NCI-H2081 (cell line): Measurements from ENCODE around the gene PTPN2.
"Not testable (repeated sequence)": the region's sequence is repeated elsewhere in the genome, so short reads cannot be mapped to it uniquely, and the experiment has no call there.

Experiments used
- DNase-seq, 2 experiments: peaks; one replicate each; lab custom pipeline; 2025; lab: John Stamatoyannopoulos, UW

The PTPN2 gene

DNA sequence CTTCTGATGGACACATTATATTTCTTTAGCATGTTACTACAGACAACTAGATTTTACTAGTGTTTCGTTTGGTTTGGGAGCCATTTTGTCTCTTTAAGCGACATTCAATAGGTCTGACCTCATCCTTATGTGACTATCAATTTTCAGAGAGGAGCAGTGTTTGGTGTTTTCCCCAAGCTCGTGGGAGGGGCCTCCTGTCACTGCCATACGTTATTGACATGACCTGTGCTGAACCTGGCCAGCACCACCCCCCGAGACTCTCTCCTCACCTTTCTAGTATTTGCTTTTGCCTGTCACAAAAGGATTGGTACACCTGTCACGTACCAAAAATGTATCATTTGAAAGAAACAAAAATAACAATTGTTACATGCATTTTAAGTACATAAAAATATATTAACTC, 111.9 kb downstream of the PTPN2 start:
- DNase-seq: no peak

DNA sequence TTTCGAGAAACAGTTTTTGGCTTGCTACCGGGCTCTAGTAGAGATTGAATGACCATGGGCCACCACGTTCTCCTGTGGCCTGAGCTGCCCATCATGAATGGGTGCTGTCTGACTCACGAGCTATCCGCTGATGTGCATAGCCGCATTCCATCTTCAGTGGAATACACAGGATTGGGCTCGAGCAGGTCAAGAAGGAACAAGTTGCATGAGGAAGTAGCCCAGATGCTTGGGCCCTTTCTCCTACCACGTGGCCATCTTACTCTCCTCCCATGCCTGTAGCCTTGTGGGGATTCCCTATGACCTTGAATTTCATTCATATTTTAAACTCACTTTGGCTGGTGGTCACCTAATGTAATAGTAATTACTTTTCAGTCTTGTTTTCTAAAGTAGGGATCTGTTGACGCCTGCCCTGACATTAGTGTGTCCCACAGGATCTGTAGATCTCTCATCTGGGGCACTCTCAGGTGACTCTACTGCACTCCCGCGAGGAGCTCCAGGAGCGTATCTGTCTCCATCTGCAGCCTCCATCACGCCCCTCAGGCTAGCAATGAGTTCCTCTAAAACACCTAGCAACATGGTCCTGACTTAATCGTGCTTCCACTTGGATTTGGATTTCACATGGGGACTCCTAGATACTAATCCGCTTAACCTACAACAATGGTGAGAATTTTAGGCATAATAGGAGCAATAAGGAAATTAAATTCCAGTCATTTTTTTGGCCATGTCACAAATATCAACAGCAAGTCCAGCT, 113.4 kb downstream of the PTPN2 start:
- no peak for DNase-seq

DNA sequence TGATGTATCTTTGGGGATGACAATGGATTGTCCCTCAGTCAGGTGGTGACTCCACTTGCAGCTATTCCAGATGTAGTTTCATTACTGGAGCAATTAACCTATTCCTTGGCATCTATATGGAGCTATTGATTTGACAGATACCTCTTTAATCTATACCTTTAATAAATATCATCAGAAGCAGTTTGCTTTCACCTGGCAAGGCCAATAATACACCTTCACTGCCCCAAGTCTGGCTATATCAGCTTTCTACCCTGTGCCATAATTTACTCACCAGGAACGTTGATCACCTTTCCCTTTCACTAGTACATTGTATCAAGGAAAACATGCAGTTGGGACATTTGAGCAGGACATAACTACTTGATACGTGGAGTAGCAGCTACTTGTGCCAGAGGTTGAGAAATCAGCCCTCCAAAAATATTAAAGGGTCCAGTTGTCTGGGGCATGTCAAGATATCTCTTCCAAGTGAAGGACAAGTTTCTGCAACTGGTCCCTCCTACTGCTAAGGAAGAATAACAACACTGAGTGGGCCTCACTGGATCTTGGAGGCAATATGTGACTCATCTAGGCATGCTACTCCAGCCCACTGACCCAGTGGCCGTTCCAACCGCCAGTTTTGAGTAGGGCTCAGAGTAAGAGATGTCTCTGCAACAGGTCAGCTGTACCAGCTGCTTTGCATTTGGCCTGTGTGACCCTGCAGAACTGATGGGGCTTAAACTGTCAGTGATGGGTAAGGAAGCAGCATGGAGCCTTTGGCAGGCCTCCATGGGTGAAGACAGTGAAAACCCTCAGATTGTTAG, 114.2 kb downstream of the PTPN2 start:
- no peak for DNase-seq

DNA sequence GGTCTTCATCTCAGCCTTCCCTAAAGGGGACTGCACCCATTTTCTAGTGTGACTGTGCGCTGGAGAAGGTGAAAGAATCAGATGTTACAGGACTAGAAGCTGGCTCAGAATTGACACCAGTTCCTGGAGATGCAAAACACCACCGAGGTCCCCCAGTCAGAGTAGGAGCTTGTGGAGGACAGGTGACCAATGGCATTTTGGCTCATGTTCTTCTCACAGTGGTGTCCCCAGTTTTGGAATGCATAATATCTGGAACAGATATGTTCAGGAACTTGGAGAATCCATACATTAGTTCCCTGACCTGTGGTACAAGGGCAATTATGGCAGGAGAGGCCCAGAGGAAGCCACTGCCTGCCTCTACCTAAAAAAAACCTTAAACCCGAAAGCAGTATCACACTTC, 114.9 kb downstream of the PTPN2 start:
- DNase-seq: no peak

DNA sequence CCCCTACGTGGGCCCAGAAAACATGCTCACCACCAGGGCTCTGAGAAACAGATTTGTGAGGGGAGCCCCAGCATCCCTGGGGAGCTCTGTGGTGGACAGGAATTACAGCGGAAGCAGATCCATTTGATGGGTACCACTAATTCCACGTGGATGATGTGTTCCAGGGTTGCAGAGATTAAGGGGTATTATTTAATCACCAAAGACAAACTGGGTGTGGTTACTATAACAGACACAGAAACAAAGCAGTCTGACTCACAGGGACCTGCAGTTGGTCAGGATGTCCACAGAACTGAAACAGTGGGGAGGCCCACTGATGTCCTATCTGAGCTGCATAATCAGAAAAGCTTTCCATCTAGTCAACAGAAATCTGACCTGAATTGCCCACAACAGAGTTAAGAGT, 115.4 kb downstream of the PTPN2 start:
- no peak for DNase-seq

DNA sequence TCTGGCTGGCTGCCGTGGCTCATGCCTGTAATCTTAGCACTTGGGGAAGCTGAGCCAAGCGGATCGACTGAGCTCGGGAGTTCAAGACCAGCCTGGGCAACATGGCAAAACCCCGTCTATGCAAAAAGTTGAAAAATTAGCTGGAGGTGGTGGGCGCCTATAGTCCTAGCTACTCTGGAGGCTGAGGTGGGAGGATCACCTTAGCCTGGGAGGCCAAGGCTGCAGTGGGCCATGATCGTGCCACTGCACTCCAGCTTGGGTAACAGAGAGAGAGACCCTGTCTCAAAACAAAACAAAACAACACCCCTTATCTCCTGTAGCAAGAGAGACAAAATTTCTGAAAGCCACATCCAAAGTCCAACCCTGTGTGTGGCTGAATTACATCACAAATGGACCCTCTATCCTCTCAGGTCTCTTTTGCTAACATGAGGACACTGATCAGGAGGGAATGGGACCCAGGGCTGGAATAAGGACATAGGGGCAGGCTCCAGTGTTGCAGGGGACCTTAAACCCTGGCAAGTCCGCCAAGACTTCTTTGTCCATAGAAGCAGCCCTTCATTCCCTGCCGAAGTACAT, 116.4 kb downstream of the PTPN2 start:
- DNase-seq: no peak

DNA sequence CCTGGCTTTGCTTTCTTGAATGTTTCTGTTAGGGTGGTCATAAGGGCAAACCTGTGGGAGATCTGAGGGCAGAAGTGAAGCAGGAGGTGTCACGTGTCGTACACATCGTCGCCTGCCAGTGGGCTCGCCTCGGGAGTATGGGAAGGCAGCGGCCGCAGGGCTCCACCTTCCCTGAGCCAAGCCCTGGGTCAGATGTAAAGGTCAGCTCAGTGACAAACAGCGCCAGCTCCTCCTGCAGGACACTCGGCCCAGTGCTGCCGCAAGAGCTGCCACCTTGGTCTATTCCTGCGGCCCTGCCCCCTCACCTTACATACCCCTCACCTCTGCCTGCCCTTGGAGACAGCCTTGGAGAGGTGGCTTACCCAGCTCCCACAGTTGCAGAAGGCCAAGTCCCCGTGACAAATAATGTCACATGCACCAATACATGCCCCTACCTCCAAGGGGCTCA, 117.0 kb downstream of the PTPN2 start:
- no peak for DNase-seq

DNA sequence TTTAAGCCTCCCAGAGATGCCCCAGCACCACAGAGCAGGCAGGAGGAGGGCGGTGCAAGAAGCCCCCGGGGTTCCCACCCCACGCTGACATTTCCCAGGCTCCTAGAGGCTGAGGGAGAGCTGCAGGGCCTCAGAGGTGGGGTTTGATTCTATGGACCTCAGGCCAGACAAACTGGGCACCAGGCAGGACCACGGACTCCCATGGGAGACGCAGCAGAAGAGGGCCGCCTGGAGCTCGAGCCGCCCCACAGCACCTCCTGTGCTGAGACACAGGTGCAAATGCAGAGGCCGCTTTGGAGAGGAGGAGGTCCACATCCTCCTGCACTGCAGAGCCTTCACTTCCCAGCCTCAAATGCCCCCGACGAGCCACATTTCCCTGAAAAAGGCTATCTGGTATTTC, 118.5 kb downstream of the PTPN2 start:
- no peak for DNase-seq

DNA sequence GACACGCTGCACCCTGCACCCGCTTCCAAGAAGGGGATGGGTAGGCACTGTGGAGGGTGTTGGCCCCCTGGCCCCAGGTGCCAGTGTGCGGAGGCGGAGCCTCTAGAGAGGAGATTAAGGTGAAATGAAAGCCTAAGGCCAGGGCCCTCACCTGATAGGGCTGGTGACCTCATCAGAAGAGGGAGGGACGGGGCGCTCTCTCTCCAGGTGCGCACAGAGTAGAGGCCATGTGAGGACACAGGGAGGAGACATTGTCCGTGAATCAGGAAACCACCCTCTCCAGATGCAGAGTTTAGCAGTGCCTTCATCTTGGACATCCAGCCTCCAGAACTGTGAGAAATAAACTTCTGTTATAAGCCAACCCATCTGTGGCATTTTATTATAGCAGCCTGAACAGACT, 118.9 kb downstream of the PTPN2 start:
- peak in 1 of 2 experiments; percentile 6 for DNase-seq

DNA sequence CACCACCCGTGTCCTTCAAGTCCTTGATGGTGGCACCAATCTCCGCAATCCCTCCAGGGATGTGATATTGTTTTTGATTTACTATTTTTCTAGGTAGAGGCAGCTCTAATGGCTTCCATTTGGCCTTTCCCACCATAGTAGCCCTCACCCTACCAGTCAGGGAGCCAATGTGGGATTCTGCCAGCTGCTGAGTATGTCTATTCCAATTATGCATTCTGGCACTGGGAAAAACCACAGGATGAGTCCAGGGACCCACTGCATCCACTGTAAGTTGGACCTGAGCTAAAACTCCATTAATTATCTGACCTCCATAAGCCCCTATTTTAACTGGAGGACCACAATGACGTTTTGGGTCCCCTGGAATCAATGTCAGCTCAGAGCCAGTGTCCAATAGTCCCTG, 125.5 kb downstream of the PTPN2 start:
- DNase-seq: not testable (repeated sequence)

DNA sequence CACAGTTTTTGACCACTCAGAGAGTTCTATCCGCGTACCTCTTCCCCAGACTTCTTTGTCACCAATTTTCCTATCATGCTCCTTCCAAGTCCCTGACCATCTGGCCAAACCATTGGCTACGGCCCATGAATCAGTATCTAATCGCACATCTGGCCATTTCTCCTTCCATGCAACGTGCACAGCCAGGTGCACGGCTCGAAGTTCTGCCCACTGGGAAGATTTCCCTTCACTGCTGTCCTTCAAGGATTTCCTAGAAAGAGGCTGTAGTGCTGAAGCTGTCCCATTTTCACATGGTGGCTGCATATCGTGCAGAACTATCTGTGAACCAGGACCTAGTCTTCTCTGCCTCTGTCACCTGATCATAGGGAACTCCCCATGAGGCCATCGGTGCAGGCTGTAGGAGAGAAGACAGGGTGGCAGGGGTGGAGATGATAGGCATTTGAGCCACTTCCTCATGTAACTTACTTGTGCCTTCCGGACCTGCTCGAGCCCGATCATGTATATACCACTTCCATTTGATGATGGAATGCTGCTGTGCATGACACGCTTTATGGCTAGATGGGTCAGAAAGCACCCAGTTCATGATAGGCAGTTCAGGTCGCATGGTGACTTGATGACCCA, 127.3 kb downstream of the PTPN2 start:
- not testable (repeated sequence) for DNase-seq

DNA sequence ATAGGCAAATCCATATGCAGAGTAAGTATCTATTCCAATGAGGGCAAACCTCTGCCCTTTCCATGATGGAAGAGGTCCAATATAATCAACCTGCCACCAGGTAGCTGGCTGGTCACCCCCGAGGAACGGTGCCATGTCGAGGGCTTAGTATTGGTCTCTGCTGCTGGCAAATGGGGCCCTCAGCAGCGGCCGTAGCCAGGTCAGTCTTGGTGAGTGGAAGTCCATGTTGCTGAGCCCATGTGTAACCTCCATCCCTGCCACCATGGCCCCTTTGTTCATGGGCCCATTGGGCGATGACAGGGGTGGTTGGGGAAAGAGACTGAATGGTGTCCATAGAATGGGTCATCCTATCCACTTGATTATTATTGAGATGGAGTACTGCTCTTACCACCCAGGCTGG, 128.4 kb downstream of the PTPN2 start:
- not testable (repeated sequence) for DNase-seq

DNA sequence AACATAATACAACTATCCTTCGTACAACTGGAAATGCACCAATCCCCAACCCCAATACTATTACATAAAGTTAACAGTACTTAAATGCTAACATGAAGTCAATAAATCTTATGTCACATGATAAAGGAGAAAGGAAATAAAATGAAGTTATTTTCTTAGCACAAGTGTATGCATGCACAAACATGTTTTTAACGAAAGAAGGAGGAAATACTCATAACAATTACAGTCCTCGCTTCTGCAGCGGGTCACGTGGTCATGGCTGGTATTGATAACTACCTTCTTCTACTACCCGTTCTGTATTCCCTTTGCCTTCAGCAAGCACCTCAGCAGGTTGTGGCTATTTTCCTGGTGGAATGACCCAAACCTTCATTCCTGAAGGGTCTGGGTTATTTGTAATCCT, 129.5 kb downstream of the PTPN2 start:
- no peak for DNase-seq

DNA sequence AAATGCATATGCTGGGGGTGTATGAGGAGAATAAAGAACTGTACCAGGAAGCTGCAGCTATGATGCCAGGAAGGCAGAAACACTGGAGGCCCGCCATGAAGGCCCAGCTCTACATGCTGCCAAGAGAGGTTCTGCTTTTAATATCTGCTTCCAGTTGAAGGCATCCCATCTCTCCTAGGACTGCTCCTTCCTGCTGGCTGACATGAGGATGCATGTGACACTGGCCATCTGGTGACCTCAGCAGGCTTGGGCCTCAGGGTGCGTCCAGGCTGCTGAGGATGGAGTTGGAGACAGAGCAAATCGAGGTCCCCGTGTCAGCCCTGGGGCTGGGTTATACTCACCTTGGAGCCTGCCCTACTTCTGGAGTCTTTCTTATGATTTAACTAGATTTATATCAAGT, 132.1 kb downstream of the PTPN2 start:
- DNase-seq: no peak

DNA sequence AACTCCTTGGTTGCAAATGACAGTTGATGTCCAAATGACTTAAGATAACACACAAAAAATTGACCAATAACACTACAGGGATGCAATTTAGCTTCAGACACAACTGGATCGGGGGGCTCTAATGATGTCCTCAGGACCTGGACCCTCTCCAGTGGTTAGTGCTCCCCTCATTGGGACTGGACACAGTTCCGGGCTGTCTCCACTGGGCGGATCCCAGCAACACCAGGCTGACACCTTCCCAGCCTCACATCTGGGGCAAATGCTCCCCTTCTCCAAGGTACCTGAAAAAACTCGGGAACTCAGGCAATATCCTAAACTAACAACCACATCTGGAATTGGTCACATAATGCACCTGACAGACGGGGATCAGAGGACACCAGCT, 132.5 kb downstream of the PTPN2 start:
- no peak for DNase-seq

DNA sequence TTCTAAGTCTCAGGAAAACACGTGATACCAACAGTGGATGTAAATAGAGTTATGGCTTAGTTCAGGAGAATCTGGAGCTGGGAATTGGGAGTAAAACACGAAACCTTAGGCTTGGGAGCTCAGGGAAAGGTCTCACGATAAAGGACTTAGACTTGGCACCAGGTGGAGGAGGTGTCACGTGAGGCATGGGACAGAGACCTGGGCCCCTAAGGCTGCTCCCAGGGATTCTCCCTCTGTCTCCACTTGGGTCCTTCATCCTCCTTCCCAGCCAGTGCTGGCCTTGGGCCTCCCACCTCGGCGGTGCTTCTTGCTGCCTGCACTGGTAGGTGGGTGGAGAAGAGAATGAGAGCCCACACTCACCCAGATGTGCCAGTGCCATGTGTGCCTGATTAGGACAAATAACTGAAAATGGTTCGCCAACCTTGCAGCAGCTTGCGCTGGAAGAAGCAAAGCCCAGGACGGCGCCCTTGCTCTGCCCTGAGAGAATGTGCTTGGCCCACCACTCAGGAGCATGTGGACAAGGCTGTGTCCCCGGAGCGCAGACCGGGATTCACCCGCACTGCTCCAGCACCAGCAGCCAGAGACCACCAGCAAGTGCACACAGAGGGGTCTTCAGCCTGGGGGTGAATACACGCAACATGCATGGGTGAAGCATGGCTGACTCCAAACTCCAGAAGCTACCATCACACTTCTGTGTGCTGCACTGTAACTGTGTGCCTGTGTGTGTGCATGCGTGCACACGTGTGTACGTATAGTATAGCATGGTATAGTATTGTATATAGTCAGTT, 133.1 kb downstream of the PTPN2 start:
- DNase-seq: no peak

DNA sequence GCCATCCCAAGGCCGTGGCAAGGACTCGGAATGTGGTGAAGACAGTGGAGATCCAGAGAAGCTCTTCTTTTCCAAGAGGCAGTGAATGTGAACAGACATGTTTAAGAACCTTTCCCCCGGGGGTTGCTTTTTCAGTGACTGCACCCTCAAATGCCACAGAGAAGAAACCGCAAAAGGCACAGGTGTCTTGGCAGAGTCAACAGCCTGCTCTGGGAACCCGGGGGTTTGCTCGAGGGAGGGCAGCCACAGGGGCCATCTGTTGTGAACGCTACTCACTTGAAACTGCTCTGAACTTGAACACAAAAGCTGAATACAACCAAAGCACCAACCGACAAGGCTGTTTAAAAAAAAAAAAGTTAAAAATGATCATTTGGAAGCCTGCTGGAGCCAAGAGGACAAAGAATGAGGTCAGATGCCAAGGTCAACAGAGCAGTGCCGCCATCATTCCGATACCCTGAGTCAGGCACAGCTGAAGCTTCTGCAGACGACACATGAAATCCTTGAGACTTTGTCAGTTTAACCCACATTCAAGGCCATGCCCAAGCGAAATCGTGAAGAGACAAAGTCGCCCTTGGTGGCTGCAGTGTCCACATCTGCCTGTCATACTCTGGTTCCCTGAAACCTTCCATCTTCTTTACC, 133.8 kb downstream of the PTPN2 start:
- no peak for DNase-seq

DNA sequence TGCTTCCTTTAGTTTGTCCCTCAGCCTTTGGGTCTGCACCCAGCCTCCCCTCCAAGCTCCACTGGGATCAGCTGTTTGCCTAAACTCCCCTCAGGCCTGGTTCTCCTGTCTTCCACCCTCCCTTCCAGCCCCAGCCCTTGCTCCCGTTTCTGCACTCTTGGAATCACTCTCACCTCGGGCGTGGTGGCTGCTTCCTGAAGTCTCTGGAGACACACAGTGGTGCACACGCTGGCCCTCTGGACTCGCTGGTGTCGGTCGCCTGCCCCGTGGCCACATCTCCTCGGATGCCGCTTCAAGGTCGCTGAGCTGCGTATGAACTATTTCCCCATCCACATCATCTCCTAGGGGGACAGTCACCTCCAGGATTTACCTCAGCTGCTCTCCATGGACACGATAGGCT, 134.9 kb downstream of the PTPN2 start:
- no peak for DNase-seq

DNA sequence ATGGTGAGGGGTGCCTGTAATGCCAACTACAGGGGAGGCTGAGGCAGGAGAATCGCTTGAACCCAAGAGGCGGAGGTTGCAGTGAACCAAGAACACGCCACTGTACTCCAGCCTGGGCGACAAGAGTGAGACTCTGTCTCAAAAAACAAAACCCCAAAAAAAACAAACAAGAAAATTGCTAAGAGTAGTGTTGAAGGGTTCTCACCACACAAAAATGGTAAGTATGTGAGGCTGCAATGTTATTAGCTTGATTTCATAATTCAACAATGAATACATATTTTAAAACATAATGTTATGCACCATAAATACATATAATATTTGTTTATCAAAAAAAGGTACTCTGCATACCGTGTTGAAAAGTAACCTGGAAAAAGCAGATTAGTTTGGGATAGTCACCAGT, 135.4 kb downstream of the PTPN2 start:
- DNase-seq: no peak

DNA sequence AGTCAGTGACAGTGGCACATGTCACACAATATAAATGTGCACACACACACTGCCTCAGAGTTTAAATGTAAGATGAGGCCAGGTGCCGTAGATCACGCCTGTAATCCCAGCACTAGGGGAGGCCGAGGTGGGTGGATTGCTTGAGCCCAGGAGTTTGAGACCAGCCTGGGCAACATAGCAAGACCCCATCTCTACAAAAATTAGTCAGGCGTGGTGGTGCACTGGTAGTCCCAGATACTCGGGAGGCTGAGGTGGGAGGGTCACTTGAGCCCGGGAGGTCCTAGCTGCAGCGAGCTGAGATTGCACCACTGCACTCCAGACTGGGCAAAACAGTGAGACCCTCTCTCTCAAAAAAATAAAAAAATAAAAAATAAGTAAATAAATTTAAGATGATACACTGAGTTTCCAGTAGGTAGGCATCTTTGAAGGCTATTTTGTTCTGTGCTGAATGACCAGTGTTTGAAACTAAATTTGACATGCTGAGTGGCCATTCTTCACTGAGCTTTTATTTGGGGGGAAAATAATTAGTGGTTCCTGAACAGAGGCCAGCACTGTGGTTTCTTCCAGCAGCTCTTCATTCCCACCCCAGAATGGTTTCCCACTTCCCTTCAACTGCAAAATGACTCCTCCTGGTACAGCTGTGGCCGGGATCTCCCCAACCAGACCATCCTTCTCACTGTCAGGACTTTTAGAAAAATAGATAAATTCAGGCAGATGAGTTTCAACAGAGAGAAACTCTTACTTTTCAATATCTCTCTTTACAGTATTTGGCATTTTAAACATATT, 136.3 kb downstream of the PTPN2 start:
- no peak for DNase-seq
